KMS-11 (cell line): ENCODE data around the gene MDM4.

ENCODE experiments used
- H2AFZ ChIP-seq: fragments of 200-600 bp; sonication (generic); 2 replicates; pipeline ENCODE4 v1.6.1; 2016; ENCODE audit warnings: antibody characterized with exemption, mixed run types, low read depth
- H3K27ac ChIP-seq: fragments of 200-600 bp; sonication (generic); 2 replicates; pipeline ENCODE4 v1.6.1; 2016; ENCODE audit warnings: mild to moderate bottlenecking, mixed run types
- H3K27me3 ChIP-seq: fragments of 200-600 bp; sonication (generic); 2 replicates; pipeline ENCODE4 v1.6.1; 2017; ENCODE audit warnings: mild to moderate bottlenecking, low read depth, mixed run types, moderate library complexity; ENCODE audit not compliant: insufficient read depth
- H3K36me3 ChIP-seq: fragments of 200-600 bp; sonication (generic); 2 replicates; pipeline ENCODE4 v1.6.1; 2017; ENCODE audit warnings: mild to moderate bottlenecking, mixed run types; ENCODE audit not compliant: insufficient read depth
- H3K4me1 ChIP-seq: fragments of 200-600 bp; sonication (generic); 2 replicates; pipeline ENCODE4 v1.6.1; 2016; ENCODE audit warnings: mild to moderate bottlenecking, low read depth, mixed run types; ENCODE audit not compliant: poor library complexity, severe bottlenecking
- H3K4me2 ChIP-seq: fragments of 200-600 bp; sonication (generic); 2 replicates; pipeline ENCODE4 v1.7.0; 2016; ENCODE audit warnings: mild to moderate bottlenecking, mixed run types
- H3K4me3 ChIP-seq: fragments of 200-600 bp; sonication (generic); IDR thresholded peaks from 2 replicates; pipeline ENCODE4 v1.6.1; 2017; ENCODE audit warnings: low read depth, low read length, mixed read lengths; ENCODE audit not compliant: insufficient read depth
- H3K79me2 ChIP-seq: fragments of 200-600 bp; sonication (generic); 2 replicates; pipeline ENCODE4 v1.6.1; 2016; ENCODE audit warnings: low read depth, mixed run types; ENCODE audit not compliant: insufficient read depth
- H3K9ac ChIP-seq: fragments of 200-600 bp; sonication (generic); 2 replicates; pipeline ENCODE4 v1.6.1; 2016; ENCODE audit warnings: mild to moderate bottlenecking, mixed run types
- H4K20me1 ChIP-seq: fragments of 200-600 bp; sonication (generic); 2 replicates; pipeline ENCODE4 v1.6.1; 2016; ENCODE audit warnings: mild to moderate bottlenecking, mixed run types; ENCODE audit not compliant: insufficient read depth
- CTCF ChIP-seq: fragments of 200-600 bp; sonication (generic); conservative IDR thresholded peaks from 2 replicates; pipeline ENCODE4 v1.6.1; 2017; ENCODE audit warnings: low read depth, mild to moderate bottlenecking, antibody characterized with exemption, low read length, moderate library complexity, mixed read lengths

The MDM4 gene

GRCh38 chr1:204469304-204469703 is 46.9 kb upstream of the MDM4 start:
- H3K79me2 ChIP-seq = no peaks in the 10 kb centered on the region
- no peaks in the 10 kb centered on the region for H3K4me1 ChIP-seq
- no peak for TF ChIP-seq CTCF

DNA sequence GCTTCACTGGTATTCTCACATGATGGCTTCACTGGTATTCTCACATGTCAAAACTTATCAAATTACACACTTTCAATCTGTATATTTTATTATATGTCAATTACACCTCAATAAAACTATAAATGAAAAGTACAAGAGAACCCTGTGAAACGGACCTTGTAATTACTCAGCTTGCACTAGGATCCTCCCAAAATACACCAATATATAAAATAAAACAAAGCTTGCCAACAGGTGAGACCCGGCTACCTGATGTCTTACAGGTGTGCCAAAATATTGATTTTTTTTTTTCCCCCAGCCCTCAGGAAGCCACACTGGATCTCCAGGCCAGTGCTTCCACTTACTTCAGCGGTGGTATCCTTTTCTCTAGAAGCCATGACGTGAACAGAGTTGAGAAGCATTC is 44.5 kb upstream of the MDM4 start:
- Histone ChIP-seq H3K9ac (no peak overlapping the region), H3K4me2 (no peak overlapping the region), H3K36me3 (no peaks in the 10 kb centered on the region), H3K79me2 (no peaks in the 10 kb centered on the region), H3K27me3 (no peaks in the 10 kb centered on the region), H4K20me1 (no peaks in the 10 kb centered on the region), H3K4me1 (no peaks in the 10 kb centered on the region), H3K27ac (no peak overlapping the region), H3K4me3 (no peak overlapping the region), H2AFZ (no peak overlapping the region)
- TF ChIP-seq CTCF = no peak

More at GRCh38 chr1:204469304-204469703, 46.9 kb upstream of the MDM4 start:
- H2AFZ ChIP-seq = no peak overlapping the region
- no peaks in the 10 kb centered on the region for H4K20me1 ChIP-seq
- no peak overlapping the region for H3K9ac ChIP-seq
- H3K27ac ChIP-seq = no peak overlapping the region
- no peak overlapping the region for H3K4me2 ChIP-seq
- H3K4me3 ChIP-seq = no peak overlapping the region
- H3K27me3 ChIP-seq = no peaks in the 10 kb centered on the region
- H3K36me3 ChIP-seq = no peaks in the 10 kb centered on the region

- H4K20me1 ChIP-seq = no peaks in the 10 kb centered on the region
- no peak overlapping the region for H3K9ac ChIP-seq
- no peak overlapping the region for H2AFZ ChIP-seq
- H3K4me3 ChIP-seq = no peak overlapping the region
- TF ChIP-seq CTCF = no peak
- H3K4me2 ChIP-seq = no peak overlapping the region
- H3K79me2 ChIP-seq = no peaks in the 10 kb centered on the region
- H3K4me1 ChIP-seq = no peaks in the 10 kb centered on the region
- no peak overlapping the region for H3K27ac ChIP-seq
- H3K36me3 ChIP-seq = no peaks in the 10 kb centered on the region
- no peaks in the 10 kb centered on the region for H3K27me3 ChIP-seq
Measured at GRCh38 chr1:204472660-204473059, 43.5 kb upstream of the MDM4 start.

- no peak overlapping the region for H2AFZ ChIP-seq
- H3K27ac ChIP-seq = no peak overlapping the region
- no peaks in the 10 kb centered on the region for H4K20me1 ChIP-seq
- no peaks in the 10 kb centered on the region for H3K4me1 ChIP-seq
- TF ChIP-seq CTCF = no peak
- no peaks in the 10 kb centered on the region for H3K27me3 ChIP-seq
- H3K4me3 ChIP-seq = no peak overlapping the region
- no peaks in the 10 kb centered on the region for H3K36me3 ChIP-seq
- H3K9ac ChIP-seq = no peak overlapping the region
- H3K79me2 ChIP-seq = no peaks in the 10 kb centered on the region
- no peak overlapping the region for H3K4me2 ChIP-seq
Measured at GRCh38 chr1:204473400-204473965, 42.7 kb upstream of the MDM4 start.
